ENCODE results near the gene PRRC1.

The PRRC1 gene

DNA sequence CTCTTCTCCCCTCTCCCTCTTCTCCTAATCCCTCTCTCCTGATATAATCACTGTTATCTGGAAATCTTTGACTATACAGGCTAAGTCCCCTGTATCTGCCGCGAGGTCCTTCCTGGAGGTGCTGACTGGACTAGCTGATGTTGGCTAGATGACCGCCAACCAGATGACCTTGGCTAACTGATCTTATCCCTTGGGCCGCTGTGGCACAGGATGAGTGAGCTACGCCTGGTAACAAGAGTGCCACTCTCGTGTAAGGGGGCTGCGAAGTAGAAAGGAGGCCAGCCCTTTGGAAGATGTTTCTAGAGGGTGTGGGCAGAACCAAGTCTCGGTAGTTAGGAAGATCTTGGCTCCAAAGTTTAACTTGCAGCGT is 345 bp upstream of the PRRC1 start:
- no peak for DNase-seq (ENCODE audit: low read depth)
- H3K4me3 ChIP-seq (ENCODE audit: low read depth, low read length): peak overlapping the region; percentile 53
- TF ChIP-seq CTCF (conservative IDR thresholded peaks at IDR 0.05; ENCODE audit: low read depth, low read length): no peak

- H3K4me3 ChIP-seq (ENCODE audit: low read depth, low read length): peak overlapping the region; percentile 100
- TF ChIP-seq CTCF (conservative IDR thresholded peaks at IDR 0.05; ENCODE audit: low read depth, low read length): no peak
- DNase-seq (ENCODE audit: low read depth): peak; percentile 67
Observed at GRCh38 chr5:127518319-127518621, 830 bp downstream of the PRRC1 start.

DNA sequence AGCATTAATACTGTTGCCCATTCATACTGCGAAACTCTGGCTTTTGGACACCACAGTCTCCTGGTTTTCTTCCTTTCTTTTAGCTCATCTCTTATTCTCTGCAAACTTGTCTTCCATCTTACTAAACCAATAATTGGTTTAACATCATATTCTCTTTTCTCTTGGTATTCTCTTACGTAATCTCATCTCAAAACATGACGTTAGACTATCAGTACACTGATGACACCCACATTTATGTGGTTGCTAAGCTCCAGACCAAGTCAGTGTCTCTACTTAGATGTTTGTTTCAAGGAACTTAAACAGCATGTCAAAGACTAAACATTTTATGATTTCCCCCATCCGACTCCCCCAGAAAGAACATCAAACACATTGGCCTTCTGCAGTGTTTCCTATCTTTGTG is 2.1 kb downstream of the PRRC1 start:
- no peak for TF ChIP-seq CTCF (conservative IDR thresholded peaks at IDR 0.05; ENCODE audit: low read depth, low read length)
- no peak overlapping the region for H3K4me3 ChIP-seq (ENCODE audit: low read depth, low read length)
- peak; percentile 58 for DNase-seq (ENCODE audit: low read depth)

DNA sequence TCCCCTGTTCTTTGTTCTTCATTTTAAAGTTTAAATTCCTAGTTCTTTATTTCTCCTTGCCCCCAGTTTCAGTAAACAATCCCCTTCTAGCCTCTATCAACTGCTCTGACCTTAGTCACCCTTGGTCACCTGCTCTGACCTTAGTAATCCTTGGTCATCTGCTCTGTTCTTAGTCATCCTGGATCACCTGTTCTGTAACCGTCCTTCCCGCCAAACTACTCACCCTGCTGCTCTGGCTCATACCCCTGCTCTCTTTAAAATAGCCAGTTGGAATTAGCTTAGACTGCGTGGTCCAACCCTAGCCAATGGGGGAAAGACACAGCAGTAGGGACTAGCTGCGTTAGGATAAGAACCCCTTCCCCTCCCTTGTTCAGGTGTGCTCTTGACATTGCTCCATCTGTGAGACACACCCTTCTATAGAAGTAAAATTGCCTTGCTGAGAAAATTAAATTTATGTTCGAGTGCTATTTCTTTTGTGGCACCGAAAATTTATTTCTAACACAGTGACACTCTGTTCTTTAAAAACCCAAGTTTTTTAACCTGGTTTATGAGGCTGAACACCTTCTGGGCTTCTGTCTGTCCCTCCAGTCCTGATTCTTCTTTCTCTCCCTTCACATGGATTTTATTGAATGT is 3.8 kb downstream of the PRRC1 start:
- no peak for DNase-seq (ENCODE audit: low read depth)
- H3K4me3 ChIP-seq (ENCODE audit: low read depth, low read length): no peak overlapping the region
- no peak for TF ChIP-seq CTCF (conservative IDR thresholded peaks at IDR 0.05; ENCODE audit: low read depth, low read length)

DNA sequence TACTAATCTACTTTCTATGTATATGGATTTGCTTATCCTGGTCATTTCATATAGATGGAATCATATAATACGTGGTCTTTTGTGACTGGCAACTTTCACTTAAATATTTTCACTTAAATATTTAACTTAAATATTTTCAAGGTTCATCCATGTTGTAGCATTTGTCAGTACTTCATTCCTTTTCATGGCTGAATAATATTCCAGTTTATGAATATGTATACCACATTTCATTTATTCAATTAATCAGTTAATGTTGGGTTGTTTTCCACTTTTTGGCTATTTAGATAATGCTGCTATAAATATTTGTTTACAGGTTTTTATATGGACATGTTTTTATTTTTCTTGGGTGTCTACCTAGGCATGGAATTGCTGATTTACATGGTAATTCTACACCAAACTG is 7.7 kb downstream of the PRRC1 start:
- TF ChIP-seq CTCF (conservative IDR thresholded peaks at IDR 0.05; ENCODE audit: low read depth, low read length): no peak
- H3K4me3 ChIP-seq (ENCODE audit: low read depth, low read length): no peak overlapping the region

DNA sequence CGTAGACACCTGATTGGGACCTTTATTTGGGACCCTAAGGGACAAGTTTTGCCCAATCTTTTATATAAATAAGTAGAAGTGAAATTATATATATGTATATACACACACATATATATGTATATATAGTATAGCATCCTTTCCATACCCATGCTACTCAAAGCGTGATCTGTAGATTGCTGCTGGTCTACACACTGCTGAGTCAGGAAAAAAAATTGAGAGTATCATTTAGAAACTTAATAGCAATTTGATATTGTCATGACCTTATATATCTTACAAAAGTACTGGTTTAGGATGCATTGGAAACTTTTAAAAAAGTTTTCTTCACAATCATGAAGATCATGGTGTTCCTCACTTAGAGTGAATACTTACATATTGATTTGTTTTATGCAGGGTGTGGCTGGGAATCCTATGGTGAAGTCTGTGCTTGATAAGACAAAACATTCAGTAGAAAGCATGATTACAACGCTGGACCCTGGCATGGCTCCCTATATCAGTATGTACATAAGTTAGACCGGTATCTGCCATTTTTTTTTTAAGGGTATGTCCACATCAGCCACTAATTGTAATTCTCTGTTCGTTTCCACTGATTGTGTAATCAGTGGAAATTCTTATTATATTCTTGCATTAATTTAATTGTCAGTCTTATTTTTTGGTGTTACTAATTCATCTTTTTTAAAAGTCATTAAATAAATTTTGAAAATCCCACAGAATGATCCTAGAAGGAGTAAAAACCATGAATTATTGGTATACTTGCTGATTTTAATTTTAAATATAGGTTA is 12.7 kb downstream of the PRRC1 start:
- no peak overlapping the region for H3K4me3 ChIP-seq (ENCODE audit: low read depth, low read length)

More for the DNA sequence above, 7.7 kb downstream of the PRRC1 start:
- no peak for DNase-seq (ENCODE audit: low read depth)

More for the DNA sequence above, 12.7 kb downstream of the PRRC1 start:
- TF ChIP-seq CTCF (conservative IDR thresholded peaks at IDR 0.05; ENCODE audit: low read depth, low read length): no peak
- no peak for DNase-seq (ENCODE audit: low read depth)

Data from choroid plexus epithelial cell (primary cell).